Transverse colon (tissue), 3 donors: ENCODE results near the gene ARHGEF26.

ENCODE experiments used
- CTCF ChIP-seq, 5 experiments: fragments of 200-600 bp in 3 of 5; fragments of 450-650 bp in 2 of 5; sonication (generic) in 3 of 5; IDR thresholded peaks; 1 replicate in 2 of 5; 2 replicates in 3 of 5; pipeline ENCODE4 v1.5.1; 2016 to 2017; ENCODE audit warnings: antibody characterized with exemption in 5 of 5, inconsistent platforms in 3 of 5, mild to moderate bottlenecking in 2 of 5, moderate library complexity in 1 of 5
- POLR2A ChIP-seq: fragments of 450-650 bp; IDR thresholded peaks from one replicate; pipeline ENCODE4 v1.6.1; 2016; ENCODE audit warnings: antibody characterized with exemption, mild to moderate bottlenecking, moderate library complexity

DNA sequence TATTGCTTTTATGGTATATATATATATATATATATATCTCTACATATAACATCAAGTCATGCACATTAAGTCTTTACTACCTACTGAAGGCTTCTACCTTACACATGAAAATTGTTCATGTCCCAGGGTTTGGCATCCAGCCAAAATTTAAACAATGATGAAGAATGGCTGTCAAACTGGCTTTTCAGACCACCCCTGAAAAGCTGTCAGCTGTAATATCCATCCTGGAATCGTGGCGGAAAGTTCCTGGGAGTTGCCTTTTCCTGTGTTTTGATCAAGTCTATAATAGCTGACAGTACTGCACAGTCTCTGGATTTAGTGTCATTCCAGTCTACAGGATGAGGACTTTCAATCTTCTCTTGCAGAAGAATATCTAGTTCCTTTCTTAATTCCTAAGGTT is 154.8 kb downstream of the ARHGEF26 start:
- TF ChIP-seq CTCF (IDR thresholded peaks at IDR 0.05) (no peak), POLR2A (no peak)
